Measurements from ENCODE around the gene RASGRF1. TPM values are rescaled to one million over a fixed set of nuclear protein-coding genes. Genes with fewer than 3 reads are reported as not detected.
A peak's percentile ranks its signal among the peaks of the same experiment; 100 is the strongest.

The RASGRF1 gene
- total RNA-seq, 1 donor from 2014 or later = 1.2 TPM

DNA sequence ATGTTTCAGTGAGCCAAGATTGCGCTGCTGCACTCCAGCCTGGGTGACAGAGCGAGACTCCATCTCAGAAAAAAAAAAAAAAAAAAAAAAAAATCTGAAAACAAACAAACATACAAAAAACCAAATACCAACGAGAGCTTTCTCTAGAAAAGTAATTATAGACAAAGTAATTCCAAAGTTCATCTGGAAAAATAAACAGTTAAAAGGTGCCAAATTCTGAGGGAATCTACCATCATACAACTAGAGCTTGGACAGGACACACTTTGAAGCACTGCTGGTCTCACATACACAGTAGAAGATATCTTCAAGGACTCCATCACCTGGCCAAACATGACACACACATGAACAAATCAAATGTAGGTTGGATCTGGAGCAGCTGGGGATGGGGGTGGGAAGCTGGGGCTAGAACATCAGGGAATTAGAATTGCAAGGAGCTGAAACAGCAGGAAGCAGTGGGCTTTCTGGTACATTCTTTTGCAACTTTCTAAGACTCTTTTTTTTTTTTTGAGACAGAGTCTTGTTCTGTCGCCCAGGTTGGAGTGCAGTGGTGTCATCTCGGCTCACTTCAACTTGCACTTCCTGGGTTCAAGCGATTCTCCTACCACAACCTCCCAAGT lies 104.6 kb downstream of the RASGRF1 start:
- peak; percentile 23 for DNase-seq (ENCODE audit: low read depth)

GRCh38 chr15:78984041-78984440 lies 106.5 kb downstream of the RASGRF1 start:
- DNase-seq (ENCODE audit: low read depth) = no peak

DNA sequence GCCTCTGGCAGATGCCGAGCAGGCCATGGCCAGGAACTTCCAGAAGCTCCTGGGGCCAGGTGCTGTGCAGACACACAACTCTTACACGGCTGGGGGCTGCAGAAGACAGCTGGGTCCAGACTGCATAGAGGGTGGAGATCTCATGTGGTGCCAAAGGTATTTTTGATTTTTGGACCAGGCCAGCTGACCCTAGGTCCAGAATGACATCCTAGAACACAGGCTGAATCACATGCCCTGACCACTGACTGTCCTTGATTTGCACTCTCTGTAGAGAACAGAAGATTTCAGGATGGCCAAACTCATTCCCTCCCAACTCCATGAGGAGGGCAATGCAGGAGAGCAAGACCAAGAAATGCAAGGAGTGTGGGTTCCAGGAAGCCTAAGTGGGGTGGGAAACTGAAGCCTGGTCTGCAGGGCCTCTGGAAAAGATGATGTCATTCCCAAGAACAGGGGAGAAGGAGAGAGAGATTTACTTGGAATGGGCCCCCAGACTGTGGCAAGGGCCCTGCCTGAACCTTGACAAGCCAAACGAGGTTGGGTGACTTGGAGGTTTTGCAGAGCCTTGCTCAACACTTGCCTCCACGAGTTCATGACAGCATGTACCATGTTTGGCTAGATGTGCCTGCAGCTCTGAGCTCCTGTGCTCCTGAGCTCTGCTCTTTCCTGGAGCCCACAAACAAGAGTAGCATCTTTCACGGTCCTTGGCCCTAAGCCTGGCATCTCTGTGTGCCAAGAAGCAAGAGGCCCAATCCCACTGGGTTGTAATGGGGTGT lies 107.2 kb downstream of the RASGRF1 start:
- DNase-seq (ENCODE audit: low read depth) = no peak

DNA sequence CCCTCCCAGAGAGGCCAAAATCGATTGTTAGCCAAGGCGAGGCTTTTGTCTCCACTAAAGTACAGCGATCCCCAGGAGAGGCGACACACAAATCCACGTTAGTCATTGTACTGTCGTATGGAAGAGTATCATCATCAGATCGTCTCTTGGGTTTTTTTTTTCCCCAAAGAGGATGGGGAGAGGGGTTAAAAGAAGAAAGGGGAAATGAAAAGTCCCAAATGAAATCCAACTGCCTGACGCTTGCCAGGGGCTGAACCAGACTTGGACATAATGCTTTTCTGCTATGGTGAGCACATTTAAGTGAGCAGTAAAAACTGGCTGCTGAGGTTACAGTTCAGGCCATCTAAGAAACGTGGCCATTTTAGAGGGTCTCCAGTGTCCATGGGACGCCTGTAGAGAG lies 107.8 kb downstream of the RASGRF1 start:
- no peak for DNase-seq (ENCODE audit: low read depth)

DNA sequence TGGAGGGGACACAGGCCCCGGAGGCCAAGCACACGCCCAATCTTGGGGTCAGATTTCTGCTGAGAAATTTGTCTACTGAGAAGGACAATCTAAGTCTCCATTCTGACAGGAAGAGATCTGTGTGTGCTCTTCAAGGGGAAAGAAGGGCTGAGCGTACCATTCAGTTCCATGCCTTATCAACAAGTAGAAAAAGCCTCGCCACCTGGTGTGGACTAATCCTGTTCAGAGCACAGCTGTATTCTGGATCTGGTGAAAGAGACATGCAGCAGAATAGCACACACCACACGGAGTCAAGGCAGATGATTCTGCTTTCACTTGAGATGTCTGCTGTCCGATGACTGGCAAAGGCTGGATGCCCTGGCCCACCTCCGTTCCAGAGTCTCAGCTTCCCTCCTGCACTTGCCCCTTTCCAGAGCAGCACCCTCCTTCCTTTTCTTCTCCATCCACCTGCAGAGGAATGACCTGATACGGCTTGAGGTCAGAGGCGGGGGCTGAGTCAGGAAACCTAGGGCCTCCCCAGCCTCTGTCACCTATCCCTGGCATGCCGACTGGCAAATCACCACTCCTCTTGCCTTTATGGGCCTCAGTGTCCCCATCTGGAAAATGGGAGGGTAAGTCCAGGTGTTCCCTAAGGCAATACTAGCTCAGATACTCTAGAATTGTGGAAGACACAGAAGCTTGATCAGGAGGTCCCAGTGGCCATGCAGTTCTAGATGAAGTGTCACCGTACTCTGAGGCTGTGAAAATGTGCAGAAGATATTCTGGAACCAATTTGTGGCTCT lies 108.9 kb downstream of the RASGRF1 start:
- DNase-seq (ENCODE audit: low read depth) = no peak

DNA sequence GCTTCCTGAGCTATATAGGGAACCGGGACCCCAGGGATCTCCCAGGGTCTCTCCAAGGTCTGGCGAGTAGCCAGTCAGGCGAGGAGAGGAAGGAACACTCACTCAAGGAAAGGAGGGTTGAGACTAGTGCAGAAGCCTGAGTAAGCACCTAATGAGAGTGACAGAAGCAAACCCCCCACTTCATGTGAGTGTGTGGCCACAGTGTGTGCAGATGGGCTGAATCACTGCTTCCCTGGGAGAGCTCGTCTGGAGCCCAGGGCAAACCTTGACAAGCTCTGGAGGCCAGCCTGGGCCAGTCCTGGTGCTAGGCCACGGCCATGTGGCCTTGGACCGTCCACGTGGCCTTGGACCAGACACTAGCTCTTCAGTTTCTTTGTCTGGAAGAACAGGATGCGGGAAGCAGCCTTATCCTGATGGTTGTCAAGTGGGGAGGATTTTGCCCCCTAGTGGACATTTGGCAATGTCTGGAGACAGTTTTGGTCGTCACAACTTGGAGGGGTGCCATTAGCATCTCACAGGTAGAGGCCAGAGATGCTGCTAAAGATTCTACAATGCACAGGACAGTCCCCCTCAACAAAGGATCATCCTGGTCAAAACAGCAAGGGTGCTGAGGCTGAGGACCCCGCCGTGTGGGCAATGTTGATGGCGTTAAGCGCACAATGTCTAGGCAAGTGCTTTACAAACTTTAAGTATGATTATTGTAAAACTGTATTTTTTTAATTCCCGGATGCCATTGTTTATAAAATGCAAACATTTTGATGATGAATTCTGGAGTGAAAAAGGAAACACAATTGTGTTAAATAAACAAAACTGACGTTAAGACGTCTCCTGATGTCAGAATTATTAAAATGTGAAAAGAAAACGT lies 110.9 kb downstream of the RASGRF1 start:
- DNase-seq (ENCODE audit: low read depth) = peak; percentile 70

DNA sequence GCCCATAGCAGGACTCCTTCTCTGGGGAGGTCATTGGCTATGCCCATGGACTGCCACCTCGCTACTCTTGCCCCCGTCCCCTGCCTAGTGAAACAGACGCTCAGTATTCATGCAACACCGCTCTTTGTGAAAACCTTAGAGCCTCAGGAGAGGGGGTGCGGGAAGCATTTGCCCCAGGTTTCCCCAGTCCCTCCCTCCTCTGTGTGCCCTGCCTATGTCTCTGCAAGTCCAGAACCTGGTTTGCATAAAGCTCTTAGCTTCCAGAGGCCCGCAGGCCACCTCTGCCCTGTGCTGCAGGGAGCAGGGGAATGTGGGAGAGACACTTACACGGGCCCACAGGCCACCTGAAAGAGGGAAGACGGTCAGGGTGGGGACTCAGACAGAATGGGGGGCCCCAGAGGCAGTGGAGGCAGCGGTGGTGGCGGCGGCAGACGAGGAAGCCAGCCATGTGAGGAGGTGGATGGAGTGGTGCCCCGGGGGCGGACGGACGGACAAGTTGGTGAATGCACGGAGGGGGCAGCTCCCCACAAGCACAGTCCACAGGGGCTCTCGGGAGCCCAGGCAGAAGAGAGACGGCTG lies 111.9 kb downstream of the RASGRF1 start:
- DNase-seq (ENCODE audit: low read depth) = no peak

DNA sequence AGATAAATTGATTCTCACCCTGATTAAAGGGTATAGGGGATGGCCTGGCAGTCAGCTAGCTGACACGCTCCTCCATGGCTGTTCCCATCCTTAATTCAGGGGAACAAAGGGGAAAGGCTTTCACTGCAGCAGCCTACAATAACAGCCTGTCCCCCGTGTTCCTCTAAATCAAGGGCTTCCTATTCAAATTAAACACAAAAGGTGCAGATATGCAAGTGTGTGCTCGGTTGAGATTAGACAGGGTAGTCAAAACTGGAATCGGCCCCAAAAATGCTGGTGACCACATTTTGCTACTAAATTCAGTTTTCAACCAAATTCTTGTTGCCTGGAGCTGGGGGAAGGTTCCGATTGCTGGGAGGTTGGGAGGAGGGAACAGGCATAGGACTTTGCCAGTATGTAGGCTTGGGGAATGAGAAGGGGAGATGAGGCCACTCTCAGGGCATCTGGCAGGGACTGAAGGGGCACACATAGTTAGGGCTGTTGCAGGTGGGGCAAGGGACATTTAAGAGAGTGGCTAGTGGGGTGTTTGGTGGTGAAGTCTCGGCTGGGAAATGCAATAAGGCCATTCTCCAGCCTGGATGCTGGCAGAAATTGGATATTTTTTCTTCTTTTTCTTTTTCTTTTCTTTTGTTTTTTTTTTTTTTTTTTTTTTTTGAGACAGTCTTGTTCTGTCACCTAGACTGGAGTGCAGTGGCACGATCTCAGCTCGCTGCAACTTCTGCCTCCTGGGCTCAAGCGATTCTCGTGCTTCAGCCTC lies 112.8 kb downstream of the RASGRF1 start:
- no peak for DNase-seq (ENCODE audit: low read depth)

DNA sequence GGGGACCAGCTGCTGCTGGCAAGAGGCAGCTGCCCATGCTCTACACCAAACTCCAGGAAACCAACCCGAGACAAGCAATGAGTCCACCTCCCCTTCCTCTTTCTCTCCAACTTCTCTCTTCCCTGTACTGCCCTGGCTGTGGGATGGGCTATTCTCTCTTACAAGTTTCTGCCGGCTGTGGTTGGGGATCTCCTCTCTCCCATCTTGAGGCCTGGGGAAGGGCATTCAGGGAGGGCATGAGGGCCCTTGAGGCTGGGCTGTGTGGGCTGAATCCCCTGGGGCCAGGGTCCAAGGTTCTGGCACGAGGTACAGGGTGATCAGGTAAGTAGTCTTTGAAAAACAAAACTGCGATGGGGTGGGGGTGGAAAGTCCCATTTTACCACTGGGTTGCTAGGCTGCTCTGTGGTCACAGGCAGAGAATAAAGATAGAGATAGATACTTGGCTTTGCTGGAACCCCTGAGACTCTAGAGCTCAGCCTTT lies 113.4 kb downstream of the RASGRF1 start:
- DNase-seq (ENCODE audit: low read depth) = no peak

DNA sequence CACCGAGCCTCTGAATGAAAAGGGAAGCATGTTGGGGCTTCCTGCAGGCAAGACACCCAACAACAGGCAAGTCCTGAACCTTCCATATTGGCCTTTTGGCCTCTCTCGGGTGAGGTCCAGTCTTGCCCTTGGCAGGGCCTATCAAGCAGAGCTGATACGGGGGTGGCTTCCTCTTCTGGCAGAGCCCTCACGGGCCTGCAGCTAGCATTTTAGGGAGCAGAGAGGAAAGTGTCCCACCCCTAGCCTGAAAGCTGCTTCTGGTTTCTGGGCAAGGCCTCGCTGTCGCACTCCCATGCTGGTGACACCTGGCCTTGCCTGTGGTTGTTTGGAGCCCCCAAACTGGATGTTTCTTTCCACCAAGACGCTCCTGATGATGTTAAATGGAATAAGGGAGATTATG lies 113.9 kb downstream of the RASGRF1 start:
- no peak for DNase-seq (ENCODE audit: low read depth)

DNA sequence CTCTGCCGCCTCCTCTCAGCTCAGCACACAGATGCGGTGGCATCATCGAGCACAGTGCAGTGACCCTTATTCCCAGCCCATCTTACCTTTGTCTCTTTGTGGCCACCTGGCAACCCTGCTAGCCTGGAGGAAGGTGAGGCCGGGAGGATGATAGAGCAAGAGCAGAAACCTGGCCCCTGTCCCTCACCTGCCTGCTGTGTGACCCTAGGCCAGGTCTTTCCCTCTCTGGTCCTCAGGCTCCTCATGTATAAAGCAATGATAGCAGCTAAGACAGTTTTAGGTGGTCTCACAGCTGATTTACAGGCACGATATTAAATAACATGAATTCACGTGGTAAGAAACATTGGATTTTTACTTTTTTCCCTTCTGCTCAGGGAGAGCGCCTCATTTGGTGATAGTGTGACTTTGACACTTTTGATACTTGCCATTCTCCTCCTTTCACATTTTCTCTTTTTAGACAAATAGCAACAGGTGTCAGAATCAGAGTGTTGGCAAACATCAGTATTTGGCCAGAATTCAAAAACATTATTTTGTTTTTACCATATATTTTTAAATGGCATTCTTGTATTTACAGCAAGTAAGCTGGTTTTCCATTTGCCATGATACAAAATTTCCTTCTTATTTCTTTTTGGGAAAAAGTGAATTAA lies 116.2 kb downstream of the RASGRF1 start:
- no peak for DNase-seq (ENCODE audit: low read depth)

- DNase-seq (ENCODE audit: low read depth) = no peak
These were observed 120.8 kb downstream of the RASGRF1 start for GRCh38 chr15:78969687-78970349.

DNA sequence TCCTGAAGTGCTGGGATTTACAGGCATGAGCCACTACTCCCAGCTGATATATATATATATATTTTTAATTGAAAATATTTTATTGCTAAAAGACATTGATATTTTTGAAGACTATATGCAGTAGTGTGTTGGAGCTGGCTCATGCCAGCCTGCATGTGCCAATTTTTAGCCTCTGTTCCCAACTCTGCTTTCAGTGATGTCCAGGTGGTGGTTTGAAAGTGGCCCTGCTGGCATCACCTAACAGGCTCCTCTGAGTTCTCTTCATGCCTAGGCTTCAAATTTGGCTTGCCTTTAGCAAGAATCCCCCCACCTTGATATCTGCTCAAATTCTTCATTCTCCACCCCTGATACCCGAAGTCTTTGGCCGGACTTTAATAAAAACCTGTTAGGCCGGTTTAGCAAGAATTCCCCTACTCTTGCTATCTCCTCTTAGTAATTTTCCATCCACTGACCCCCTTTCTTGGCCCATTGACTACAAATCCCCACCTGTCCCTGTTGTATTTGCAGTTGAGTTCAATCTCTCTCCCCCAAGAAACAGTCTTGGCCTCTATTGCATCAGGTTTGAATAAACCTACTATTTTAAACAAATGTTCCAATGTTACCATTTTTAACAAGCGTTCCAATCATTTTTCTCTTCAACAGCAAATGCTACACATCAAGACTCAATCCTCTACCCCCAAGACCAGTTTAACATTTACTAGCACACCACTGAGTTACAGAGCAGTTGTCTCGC lies 121.9 kb downstream of the RASGRF1 start:
- no peak for DNase-seq (ENCODE audit: low read depth)

GRCh38 chr15:78968114-78968513 lies 122.5 kb downstream of the RASGRF1 start:
- DNase-seq (ENCODE audit: low read depth) = no peak

DNA sequence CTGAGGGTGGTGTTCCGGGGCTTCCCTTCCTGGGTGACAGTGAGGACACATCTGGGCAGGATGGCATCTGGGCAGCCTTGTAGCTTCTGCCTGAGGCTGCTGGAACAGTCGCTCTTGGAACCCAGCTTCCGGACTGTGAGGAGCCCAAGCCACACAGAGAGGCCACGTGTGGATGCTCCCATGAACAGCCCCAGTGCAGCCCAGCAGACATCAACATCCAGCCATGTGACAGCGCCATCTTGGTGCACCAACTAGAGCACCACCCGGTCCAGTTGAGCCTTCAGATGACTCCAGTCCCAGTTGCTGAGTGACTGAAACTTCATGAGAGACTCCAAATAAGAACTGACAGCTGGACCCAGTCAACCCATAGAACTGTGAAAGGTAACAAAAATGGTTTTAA lies 130.3 kb downstream of the RASGRF1 start:
- no peak for DNase-seq (ENCODE audit: low read depth)

- DNase-seq (ENCODE audit: low read depth) = no peak
These were observed 131.2 kb downstream of the RASGRF1 start for GRCh38 chr15:78959360-78959759.

GRCh38 chr15:78957416-78958093 lies 133.0 kb downstream of the RASGRF1 start:
- DNase-seq (ENCODE audit: low read depth) = no peak

DNA sequence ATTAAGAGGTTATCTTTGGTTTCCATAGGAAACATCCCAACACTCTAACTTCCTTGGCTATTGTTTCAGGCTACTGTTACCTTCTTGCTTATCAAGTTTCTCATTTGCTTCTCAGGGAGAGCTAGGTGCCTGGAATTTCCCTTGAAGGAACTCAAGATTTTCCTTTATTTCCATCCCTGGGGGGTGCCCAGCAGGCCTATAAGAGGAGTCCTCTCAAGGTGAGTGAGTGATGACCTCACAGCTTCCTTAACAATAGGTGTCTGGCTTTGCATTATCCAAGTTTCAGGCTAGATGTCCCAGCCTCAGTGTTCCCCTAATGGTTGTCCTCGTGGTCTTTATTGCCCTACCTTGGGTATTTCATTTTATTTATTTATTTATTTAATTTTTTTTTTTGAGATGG lies 133.6 kb downstream of the RASGRF1 start:
- DNase-seq (ENCODE audit: low read depth) = no peak
